ENCODE measurements around the gene ZNF782. TPM values are rescaled to one million over a fixed set of nuclear protein-coding genes. Genes with fewer than 3 reads are reported as not detected.
A peak's percentile ranks its signal among the peaks of the same experiment; 100 is the strongest.

ZNF782 gene
- total RNA-seq, 5 donors from 2014 or later (not counting 1 experiment from before 2014, with no cell fraction given), result 8.8 to 16.2 (median 9.5) TPM

DNA sequence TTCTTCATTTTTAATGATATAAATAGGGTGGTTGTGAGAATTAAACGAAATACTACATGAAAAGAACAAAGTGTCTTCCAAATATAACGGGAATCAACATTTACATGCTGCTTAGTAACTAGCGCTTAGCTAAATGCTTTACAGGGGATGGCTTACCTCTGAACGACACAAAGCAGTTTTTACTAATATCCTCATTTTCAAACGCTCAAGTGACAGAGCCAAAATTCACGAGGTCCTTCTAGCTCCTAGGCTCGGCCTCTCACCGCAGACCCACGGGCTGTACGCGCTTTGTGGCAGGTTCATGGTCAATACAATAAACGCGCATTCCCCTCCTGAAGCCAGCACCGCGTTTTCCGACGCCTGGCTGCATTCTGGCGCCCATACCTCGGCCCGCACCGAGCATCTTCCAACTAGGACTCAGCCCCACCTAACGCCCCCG is 76.9 kb downstream of the ZNF782 start:
- DNase-seq (peak in 1 of 35 experiments; percentile 8), ATAC-seq (replicated peaks in 1 of 4) (peak in 3 of 4 experiments; percentile 16 to 70 (median 21))
- CTCF ChIA-PET, result interaction anchor here in 1 of 2 donors (1.3 to 1.7 kb wide), 2 partner anchors 79 to 91 kb away, joined by 4 read pairs; no protein-coding TSS in a partner anchor
- H3K27me3 Mint-ChIP-seq, result no peaks in the 10 kb centered on the region
- Histone ChIP-seq H3K9me3 (no peaks in the 10 kb centered on the region), H3K4me1 (ENCODE audit: control insufficient read depth in 1 of 2, extremely low read depth in 1 of 2, insufficient read depth in 2 of 2, low read length in 2 of 2) (peaks cover 10 to 11% of the 10 kb centered on the region in 2 experiments), H3K36me3 (ENCODE audit: control insufficient read depth in 2 of 2, extremely low read depth in 1 of 2, insufficient read depth in 1 of 2, low read length in 1 of 2) (peaks cover 17 to 24% of the 10 kb centered on the region in 2 donors), H3K27me3 (replicated peaks in 1 of 2; ENCODE audit: control insufficient read depth in 2 of 2, extremely low read depth in 1 of 2, insufficient read depth in 2 of 2, low read length in 1 of 2) (no peaks in the 10 kb centered on the region), H3K27ac (ENCODE audit: low read length) (peak overlapping the region; percentile 75), H3K4me3 (ENCODE audit: control insufficient read depth in 1 of 2, extremely low read depth in 1 of 2, low read length in 1 of 2) (peak overlapping the region; percentile 78 to 95)
- POLR2A ChIA-PET, result interaction anchor here (0.6 to 0.7 kb wide), 3 partner anchors 15 to 468 kb away, joined by 3 read pairs; no protein-coding TSS in a partner anchor
- 7% methylated on average over 21 of the region's 23 CpGs for WGBS (ENCODE audit: insufficient coverage)
- peaks cover 0 to 13% (median 3%) of the 10 kb centered on the region in 3 donors for H3K9me3 Mint-ChIP-seq
- H3K27ac Mint-ChIP-seq, result peak overlapping the region; percentile 98 to 99
- H3K4me1 Mint-ChIP-seq, result peaks cover 37 to 50% (median 47%) of the 10 kb centered on the region in 3 donors
- H3K4me3 Mint-ChIP-seq, result peak overlapping the region; percentile 98 to 100 (median 100)
- H3K36me3 Mint-ChIP-seq, result peaks cover 30% of the 10 kb centered on the region

DNA sequence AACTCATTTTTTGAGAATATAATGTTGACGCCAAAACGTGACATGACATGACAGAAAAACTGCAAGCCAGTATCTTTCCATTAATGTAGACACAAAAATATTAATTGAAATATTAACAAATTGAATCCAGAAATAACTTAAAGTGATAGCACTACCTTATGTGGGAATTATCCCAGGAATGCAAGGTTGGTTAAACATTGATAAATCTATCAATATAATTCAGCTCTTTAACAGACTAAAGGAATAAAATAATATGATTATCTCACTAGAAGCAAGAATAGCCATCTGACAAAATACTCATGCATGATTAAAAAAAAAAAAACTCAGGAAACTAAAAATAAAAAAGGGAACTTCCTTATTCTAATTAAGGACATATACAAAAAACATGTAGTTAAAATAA is 83.2 kb downstream of the ZNF782 start:
- H3K4me1 Mint-ChIP-seq, result peaks cover 16 to 24% (median 21%) of the 10 kb centered on the region in 3 donors
- H3K4me3 Mint-ChIP-seq, result no peak overlapping the region
- Histone ChIP-seq H3K9me3 (peaks cover 20% of the 10 kb centered on the region), H3K36me3 (ENCODE audit: control insufficient read depth in 2 of 2, extremely low read depth in 1 of 2, insufficient read depth in 1 of 2, low read length in 1 of 2) (peaks cover 17 to 71% of the 10 kb centered on the region in 2 donors), H3K27ac (ENCODE audit: low read length) (no peak overlapping the region), H3K4me3 (ENCODE audit: control insufficient read depth in 1 of 2, extremely low read depth in 1 of 2, low read length in 1 of 2) (no peak overlapping the region), H3K4me1 (ENCODE audit: control insufficient read depth in 1 of 2, extremely low read depth in 1 of 2, insufficient read depth in 2 of 2, low read length in 2 of 2) (no peaks in the 10 kb centered on the region), H3K27me3 (replicated peaks in 1 of 2; ENCODE audit: control insufficient read depth in 2 of 2, extremely low read depth in 1 of 2, insufficient read depth in 2 of 2, low read length in 1 of 2) (no peaks in the 10 kb centered on the region)
- ChIA-PET CTCF (interaction anchor here in 1 of 2 donors (0.7 kb wide), 1 partner anchor 80 kb away, joined by 5 read pairs; no protein-coding TSS in a partner anchor), POLR2A (no interaction called here)
- peaks cover 10 to 48% (median 22%) of the 10 kb centered on the region in 3 donors for H3K9me3 Mint-ChIP-seq
- H3K36me3 Mint-ChIP-seq, result peaks cover 85% of the 10 kb centered on the region
- ATAC-seq (replicated peaks in 1 of 4) (no peak), DNase-seq (no peak)
- WGBS (ENCODE audit: insufficient coverage), result no CpG with 5 or more reads among the region's 2 CpGs
- no peaks in the 10 kb centered on the region for H3K27me3 Mint-ChIP-seq
- H3K27ac Mint-ChIP-seq, result no peak overlapping the region

DNA sequence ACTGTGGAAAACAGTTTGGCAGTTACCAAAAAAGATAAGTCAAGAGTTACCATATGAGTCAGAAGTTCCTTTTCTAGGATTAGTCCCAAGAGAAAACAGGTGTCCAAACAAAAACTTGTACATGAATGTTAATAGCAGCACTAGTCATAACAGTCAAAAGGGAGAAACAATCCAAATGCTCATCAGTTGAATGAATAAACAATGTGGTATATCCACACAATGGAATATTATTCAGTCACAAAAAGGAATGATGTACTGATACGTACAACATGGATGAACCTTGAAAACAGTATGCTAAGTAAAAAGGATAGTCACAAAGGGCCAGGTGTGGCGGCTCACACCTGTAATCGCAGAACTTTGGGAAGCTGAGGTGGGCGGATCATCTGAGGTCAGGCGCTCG is 84.3 kb downstream of the ZNF782 start:
- Histone ChIP-seq H3K36me3 (ENCODE audit: control insufficient read depth in 2 of 2, extremely low read depth in 1 of 2, insufficient read depth in 1 of 2, low read length in 1 of 2) (peaks cover 13 to 71% of the 10 kb centered on the region in 2 donors), H3K4me1 (ENCODE audit: control insufficient read depth in 1 of 2, extremely low read depth in 1 of 2, insufficient read depth in 2 of 2, low read length in 2 of 2) (no peaks in the 10 kb centered on the region), H3K4me3 (ENCODE audit: control insufficient read depth in 1 of 2, extremely low read depth in 1 of 2, low read length in 1 of 2) (no peak overlapping the region), H3K9me3 (peaks cover 25% of the 10 kb centered on the region), H3K27me3 (replicated peaks in 1 of 2; ENCODE audit: control insufficient read depth in 2 of 2, extremely low read depth in 1 of 2, insufficient read depth in 2 of 2, low read length in 1 of 2) (no peaks in the 10 kb centered on the region), H3K27ac (ENCODE audit: low read length) (no peak overlapping the region)
- ChIA-PET POLR2A (interaction anchor here in 1 of 2 donors (0.7 kb wide), 1 partner anchor 137 kb away, joined by 4 read pairs; no protein-coding TSS in a partner anchor), CTCF (interaction anchor here in 1 of 2 donors (0.6 kb wide), 1 partner anchor 650 kb away, joined by 3 read pairs; no protein-coding TSS in a partner anchor)
- no peak overlapping the region for H3K4me3 Mint-ChIP-seq
- H3K9me3 Mint-ChIP-seq, result peaks cover 10 to 53% (median 27%) of the 10 kb centered on the region in 3 donors
- H3K27ac Mint-ChIP-seq, result no peak overlapping the region
- WGBS (ENCODE audit: insufficient coverage), result 100% methylated on average over 5 of the region's 6 CpGs
- H3K4me1 Mint-ChIP-seq, result peaks cover 16 to 21% (median 21%) of the 10 kb centered on the region in 3 donors
- no peak for ATAC-seq (replicated peaks in 1 of 4)
- H3K36me3 Mint-ChIP-seq, result peaks cover 93% of the 10 kb centered on the region
- no peak for DNase-seq
- no peaks in the 10 kb centered on the region for H3K27me3 Mint-ChIP-seq

Other genes starting within 250 kb of the ZNF782 start
- gene CDC14B, start 234.7 kb downstream of the ZNF782 start, total RNA-seq, result 10 to 100 TPM in 1 of 5 donors, 1 to 10 TPM in 4; 4.8 to 11.9 (median 7.2) TPM
- 10 to 100 TPM in 4 of 5 donors, 1 to 10 TPM in 1; 9.3 to 17.0 (median 11.2) TPM for gene PRXL2C, start 199.2 kb downstream of the ZNF782 start, total RNA-seq
- 10 to 100 TPM; 10.3 to 24.8 (median 22.1) TPM for gene ZNF510, start 76.4 kb downstream of the ZNF782 start, total RNA-seq
- gene NUTM2G, start 74.3 kb upstream of the ZNF782 start, total RNA-seq, result not detected
- under 1 TPM in 2 of 5 donors, not detected in 3; 0.08 to 0.23 TPM for gene CTSV, start 184.6 kb upstream of the ZNF782 start, total RNA-seq

Measured in T-cell (primary cell).